Cardiac fibroblast (primary cell): ENCODE data around the gene S100A3.

ENCODE experiments used
- DNase-seq, 2 donors: peaks; one replicate each; pipeline versions ENCODE4 v3.0.0 to v3.0.0-alpha.2; 2010; ENCODE audit warnings: low read depth in 2 of 2
- H3K4me3 ChIP-seq, 2 donors: replicated peaks in 1 of 2; 1 replicate in 1 of 2; 2 replicates in 1 of 2; pipeline ENCODE4 v1.5.1; 2011; ENCODE audit warnings: low read depth in 2 of 2, low read length in 2 of 2, mild to moderate bottlenecking in 2 of 2, moderate library complexity in 1 of 2
- TF ChIP-seq, protein P1 (sequence below): IDR thresholded peaks from one replicate; pipeline ENCODE4 v1.5.1; 2011; ENCODE audit warnings: low read depth, mild to moderate bottlenecking, low read length, inconsistent platforms

The S100A3 gene

GRCh38 chr1:153544453-153545066 is 4.5 kb downstream of the S100A3 start:
- H3K4me3 ChIP-seq = peak overlapping the region; percentile 12 to 22
- TF ChIP-seq, protein P1, sequence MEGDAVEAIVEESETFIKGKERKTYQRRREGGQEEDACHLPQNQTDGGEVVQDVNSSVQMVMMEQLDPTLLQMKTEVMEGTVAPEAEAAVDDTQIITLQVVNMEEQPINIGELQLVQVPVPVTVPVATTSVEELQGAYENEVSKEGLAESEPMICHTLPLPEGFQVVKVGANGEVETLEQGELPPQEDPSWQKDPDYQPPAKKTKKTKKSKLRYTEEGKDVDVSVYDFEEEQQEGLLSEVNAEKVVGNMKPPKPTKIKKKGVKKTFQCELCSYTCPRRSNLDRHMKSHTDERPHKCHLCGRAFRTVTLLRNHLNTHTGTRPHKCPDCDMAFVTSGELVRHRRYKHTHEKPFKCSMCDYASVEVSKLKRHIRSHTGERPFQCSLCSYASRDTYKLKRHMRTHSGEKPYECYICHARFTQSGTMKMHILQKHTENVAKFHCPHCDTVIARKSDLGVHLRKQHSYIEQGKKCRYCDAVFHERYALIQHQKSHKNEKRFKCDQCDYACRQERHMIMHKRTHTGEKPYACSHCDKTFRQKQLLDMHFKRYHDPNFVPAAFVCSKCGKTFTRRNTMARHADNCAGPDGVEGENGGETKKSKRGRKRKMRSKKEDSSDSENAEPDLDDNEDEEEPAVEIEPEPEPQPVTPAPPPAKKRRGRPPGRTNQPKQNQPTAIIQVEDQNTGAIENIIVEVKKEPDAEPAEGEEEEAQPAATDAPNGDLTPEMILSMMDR = no peak
- DNase-seq = no peak

DNA sequence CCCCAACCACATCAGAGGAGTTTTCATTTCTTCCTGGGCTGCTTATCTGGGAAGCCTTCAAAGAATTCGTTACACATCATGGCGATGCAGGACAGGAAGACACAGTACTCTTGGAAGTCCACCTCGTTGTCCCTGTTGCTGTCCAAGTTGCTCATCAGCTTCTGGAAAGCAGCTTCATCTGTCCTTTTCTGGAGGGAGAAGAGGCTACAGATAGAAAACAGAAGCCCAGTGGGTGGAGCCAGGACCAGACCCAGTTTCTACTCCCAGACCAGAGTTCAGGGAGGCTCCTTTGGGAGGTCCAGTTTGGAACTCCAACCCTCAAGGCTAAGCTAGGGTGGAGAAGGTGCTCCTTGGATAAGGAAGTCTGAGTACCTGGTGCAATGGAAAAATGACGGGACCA is 5.3 kb downstream of the S100A3 start:
- DNase-seq = no peak
- TF ChIP-seq, protein P1 = no peak
- H3K4me3 ChIP-seq = no peak overlapping the region

DNA sequence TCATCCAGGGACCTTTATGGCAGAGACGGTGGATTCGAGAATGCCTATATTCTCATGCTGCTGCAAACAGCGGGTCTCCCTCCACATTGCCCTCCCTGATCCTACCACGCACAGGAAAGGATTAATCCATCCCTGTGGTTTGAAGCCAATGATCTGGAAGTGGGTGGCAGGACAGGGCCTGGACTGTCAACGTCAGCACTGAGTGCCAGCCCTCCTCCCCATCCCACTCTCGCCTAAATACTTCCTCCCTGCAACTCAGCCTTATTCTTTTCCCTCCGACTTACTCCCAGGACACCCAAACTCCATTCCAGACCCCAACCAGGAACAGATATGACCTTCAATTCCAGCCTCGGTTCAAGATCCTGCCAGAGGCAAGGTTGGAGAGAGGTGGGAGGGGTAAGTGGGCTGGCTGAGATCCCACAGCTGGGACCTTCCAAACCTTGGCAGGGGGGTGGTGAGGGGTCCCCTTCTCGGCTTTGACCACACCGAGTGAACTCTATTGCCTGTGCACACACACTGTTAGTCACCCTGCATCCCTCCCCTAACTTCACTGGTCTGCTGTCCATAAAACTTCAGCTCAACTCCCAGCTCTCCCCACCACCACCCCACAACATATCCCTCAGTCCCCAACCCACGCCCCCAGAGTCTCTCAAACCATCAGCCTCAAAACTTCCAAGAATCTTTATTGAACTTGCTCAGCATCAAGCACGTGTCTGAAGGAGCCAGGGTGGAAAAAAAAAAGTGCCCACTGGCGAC is 5.9 kb downstream of the S100A3 start:
- TF ChIP-seq, protein P1 = no peak
- DNase-seq = no peak
- no peak overlapping the region for H3K4me3 ChIP-seq

DNA sequence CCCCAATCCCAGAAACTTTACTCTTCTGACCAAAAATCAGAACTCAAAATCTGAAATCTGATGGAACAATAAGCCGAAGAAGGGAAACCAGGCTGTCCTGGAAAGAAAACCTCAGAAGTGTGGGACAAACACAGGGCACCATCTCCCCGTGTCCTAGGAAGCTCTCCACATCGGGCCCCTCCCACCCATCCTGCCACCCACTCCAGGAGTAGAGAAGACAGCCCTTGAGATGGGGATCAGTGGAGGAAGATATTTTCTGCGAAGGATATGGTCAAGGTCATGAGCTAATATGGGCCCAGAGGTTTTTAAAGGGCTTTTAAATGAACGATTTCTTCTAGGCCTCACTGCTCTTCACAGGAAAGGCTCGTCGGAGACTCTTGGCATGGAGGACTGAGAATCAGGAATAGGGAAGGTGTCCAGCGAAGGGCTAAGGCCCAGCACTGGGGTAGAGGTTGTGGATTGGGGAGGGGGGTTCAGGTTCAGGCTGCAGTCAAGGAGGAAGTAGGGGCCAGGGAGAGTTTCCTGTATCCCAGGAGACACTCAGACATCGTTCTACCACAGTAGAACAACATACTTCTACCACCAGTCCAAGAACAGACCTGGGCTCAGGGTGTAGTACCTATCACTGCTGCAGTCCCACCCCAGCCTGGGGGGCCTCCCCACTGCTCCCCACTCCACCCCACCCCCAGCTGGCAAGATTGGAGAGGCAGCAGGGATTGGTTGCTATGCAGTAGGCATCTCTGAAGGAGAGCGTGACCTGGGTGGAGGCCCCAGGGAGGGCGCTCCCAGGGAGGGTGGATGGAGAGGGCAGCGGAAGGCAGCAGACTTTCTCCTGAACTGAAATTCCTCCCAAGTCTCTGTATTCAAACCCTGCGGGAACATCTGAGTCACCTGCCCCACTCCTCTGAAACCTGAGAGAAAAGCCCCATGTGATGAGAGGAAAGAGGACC is 7.1 kb downstream of the S100A3 start:
- no peak for DNase-seq
- H3K4me3 ChIP-seq = no peak overlapping the region
- TF ChIP-seq, protein P1 = no peak

DNA sequence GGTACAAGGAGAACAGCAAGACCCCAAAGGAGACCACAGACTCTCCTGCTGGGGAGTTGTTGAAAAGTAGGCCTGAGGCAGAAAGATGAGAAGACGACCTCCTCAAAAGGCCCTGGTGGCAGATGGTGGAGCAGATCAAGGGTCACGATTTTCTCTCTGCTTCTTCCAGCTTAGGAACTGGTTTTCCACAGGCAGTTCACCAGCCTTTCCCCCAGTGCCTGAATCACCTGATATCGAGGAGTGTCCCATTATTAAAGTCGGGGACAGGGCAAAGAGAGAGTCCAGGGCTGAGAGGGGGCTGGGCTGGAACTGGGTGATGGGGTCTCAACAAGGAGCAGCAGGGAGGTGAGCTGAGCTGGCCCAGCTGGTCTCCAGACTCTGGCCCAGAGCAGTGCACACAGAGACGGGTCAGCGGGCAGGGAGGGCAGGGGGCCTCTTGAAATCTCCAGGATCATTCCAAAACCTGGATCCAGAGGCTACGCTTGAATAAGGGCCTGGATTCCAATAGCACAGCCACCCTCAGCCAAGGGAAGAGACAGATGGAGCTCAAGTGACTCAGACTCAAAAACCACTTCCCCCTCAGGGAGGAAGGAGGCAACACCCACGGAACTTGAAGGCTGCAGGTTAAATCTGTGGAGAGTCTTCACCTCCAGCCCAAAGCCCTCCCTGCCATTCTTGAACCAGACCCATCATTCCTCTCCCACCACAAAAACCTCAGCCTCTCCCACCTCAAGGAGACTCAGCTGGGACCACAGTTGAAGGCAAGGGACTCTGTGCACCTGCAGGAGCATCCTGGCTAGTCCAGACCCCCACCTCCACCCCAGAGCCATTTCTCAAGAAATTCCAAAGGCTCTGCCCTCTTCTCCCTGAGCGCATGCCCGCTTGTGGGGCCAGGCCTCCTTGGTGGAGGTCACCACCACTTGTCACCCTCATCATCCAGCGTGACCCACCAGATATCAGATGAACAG is 8.4 kb downstream of the S100A3 start, which contains the start of gene S100A5:
Gene S100A5 (minus strand): TSS at position 541 of the 968 bp plus-strand sequence. CDS start 743 bp downstream, outside the sequence.
- TF ChIP-seq, protein P1 = no peak
- no peak within 1 kb of the TSS for H3K4me3 ChIP-seq

More for the DNA sequence above, 8.4 kb downstream of the S100A3 start, which contains the start of gene S100A5:
- DNase-seq = peak in 1 of 2 donors; percentile 58
